K562 (cell line): ENCODE data around the gene AFAP1.

Experiments used
- CREBBP ChIP-seq: IDR thresholded peaks from one replicate; pipeline ENCODE4 v1.6.1; 2012; ENCODE audit warnings: low read depth, mild to moderate bottlenecking, control low read depth, inconsistent platforms, low read length
- HEY1 ChIP-seq: fragments of 250-450 bp; sonication (Bioruptor Pico); IDR thresholded peaks from 2 replicates; pipeline ENCODE4 v1.5.0; 2020; ENCODE audit warnings: mild to moderate bottlenecking, moderate library complexity, borderline replicate concordance
- JUNB ChIP-seq: fragments of 450-650 bp; formaldehyde crosslinking; conservative IDR thresholded peaks from 2 replicates; pipeline ENCODE4 v1.4.0; 2020; ENCODE audit warnings: mild to moderate bottlenecking
- POLR2AphosphoS5 ChIP-seq: IDR thresholded peaks from 2 replicates; pipeline ENCODE4 v1.6.1; 2011; ENCODE audit warnings: mild to moderate bottlenecking, low read depth, low read length, moderate library complexity; ENCODE audit not compliant: control insufficient read depth, insufficient read depth
- SETDB1 ChIP-seq: IDR thresholded peaks from one replicate; pipeline ENCODE4 v1.6.1; 2012; ENCODE audit warnings: low read length, control low read depth, inconsistent platforms

GRCh38 chr4:7790023-7790422 lies 149.6 kb downstream of the AFAP1 start:
- TF ChIP-seq HEY1 (CRISPR knock-in tag) (no peak), SETDB1 (no peak), CREBBP (no peak), JUNB (CRISPR knock-in tag) (no peak), POLR2AphosphoS5 (no peak)
